Esophagus squamous epithelium (tissue), 4 donors: Measurements from ENCODE around the gene TNRC6A.

Experiments used
- CTCF ChIP-seq, 6 experiments: fragments of 450-650 bp in 4 of 6; fragments of 200-600 bp in 2 of 6; sonication (generic) in 2 of 6; IDR thresholded peaks; one replicate each; pipeline ENCODE4 v1.5.1; 2016 to 2019; ENCODE audit warnings: antibody characterized with exemption in 6 of 6, mild to moderate bottlenecking in 4 of 6, moderate library complexity in 4 of 6
- POLR2A ChIP-seq, 4 donors: fragments of 450-650 bp; IDR thresholded peaks; one replicate each; pipeline ENCODE4 v1.6.1; 2017; ENCODE audit warnings: antibody characterized with exemption in 4 of 4, mild to moderate bottlenecking in 4 of 4, moderate library complexity in 3 of 4

- TF ChIP-seq CTCF (IDR thresholded peaks at IDR 0.05): no peak
- no peak for TF ChIP-seq POLR2A (IDR thresholded peaks at IDR 0.05)
Measured at GRCh38 chr16:24854607-24855171, 125.2 kb downstream of the TNRC6A start.
